HL-60 (cell line): Measurements from ENCODE around the gene COBLL1.

Source experiments
- DNase-seq, 2 experiments: peaks; one replicate each; pipeline ENCODE4 v3.0.0-alpha.2; 2010 to 2020; ENCODE audit warnings: low read depth in 1 of 2, low spot score in 1 of 2
- H3K27ac ChIP-seq: fragments of 250-450 bp; sonication (Bioruptor Pico); replicated peaks from 2 replicates; pipeline ENCODE4 v1.5.1; 2020; ENCODE audit warnings: mild to moderate bottlenecking, moderate library complexity
- H3K27me3 ChIP-seq: fragments of 250-450 bp; sonication (Bioruptor Pico); 2 replicates; pipeline ENCODE4 v1.5.1; 2021; ENCODE audit warnings: mild to moderate bottlenecking, moderate library complexity; ENCODE audit not compliant: insufficient read depth, poor library complexity, severe bottlenecking
- H3K4me3 ChIP-seq: replicated peaks from 2 replicates; pipeline ENCODE4 v1.5.1; 2011; ENCODE audit warnings: mild to moderate bottlenecking, control low read depth, low read length; ENCODE audit not compliant: insufficient read depth
- CTCF ChIP-seq: IDR thresholded peaks from one replicate; pipeline ENCODE4 v1.5.1; 2011; ENCODE audit warnings: low read length, control low read depth, inconsistent platforms; ENCODE audit not compliant: insufficient read depth
- GABPA ChIP-seq: IDR thresholded peaks from 2 replicates; pipeline ENCODE4 v1.6.1; 2012; ENCODE audit warnings: low read depth
- POLR2AphosphoS5 ChIP-seq: IDR thresholded peaks from 2 replicates; pipeline ENCODE4 v1.6.1; 2012; ENCODE audit warnings: low read depth
- REST ChIP-seq: IDR thresholded peaks from 2 replicates; pipeline ENCODE4 v1.6.1; 2012; ENCODE audit warnings: low read depth; ENCODE audit not compliant: insufficient replicate concordance
- SPI1 ChIP-seq: IDR thresholded peaks from 2 replicates; pipeline ENCODE4 v1.6.1; 2012; ENCODE audit warnings: low read depth, mild to moderate bottlenecking, borderline replicate concordance

Gene COBLL1

GRCh38 chr2:164752956-164753355, 88.7 kb downstream of the COBLL1 start:
- Histone ChIP-seq H3K27me3 (no peaks in the 10 kb centered on the region), H3K4me3 (no peak overlapping the region), H3K27ac (no peak overlapping the region)
- no peak for DNase-seq
- TF ChIP-seq REST = no peak
- no peak for TF ChIP-seq SPI1
- TF ChIP-seq CTCF = no peak
- TF ChIP-seq POLR2AphosphoS5 = no peak

GRCh38 chr2:164747783-164748433, 93.7 kb downstream of the COBLL1 start:
- H3K4me3 ChIP-seq = no peak overlapping the region
- no peak for TF ChIP-seq REST
- TF ChIP-seq CTCF = no peak
- no peak for TF ChIP-seq GABPA
- TF ChIP-seq POLR2AphosphoS5 = no peak
- no peak for TF ChIP-seq SPI1
- DNase-seq = no peak
- H3K27ac ChIP-seq = no peak overlapping the region
- no peaks in the 10 kb centered on the region for H3K27me3 ChIP-seq

- H3K27ac ChIP-seq = no peak overlapping the region
- H3K27me3 ChIP-seq = no peaks in the 10 kb centered on the region
- no peak overlapping the region for H3K4me3 ChIP-seq
- no peak for DNase-seq
- TF ChIP-seq POLR2AphosphoS5 = no peak
- no peak for TF ChIP-seq REST
- no peak for TF ChIP-seq GABPA
- no peak for TF ChIP-seq CTCF
- no peak for TF ChIP-seq SPI1
Observed at GRCh38 chr2:164747140-164747539, 94.5 kb downstream of the COBLL1 start.
